GM12892 (cell line): ENCODE data around the gene ARHGEF12.

ENCODE experiments used
- POLR2A ChIP-seq: IDR thresholded peaks from 2 replicates; pipeline ENCODE4 v1.6.1; 2011; ENCODE audit warnings: low read depth, low read length, control low read depth
- POLR2AphosphoS5 ChIP-seq: IDR thresholded peaks from 2 replicates; pipeline ENCODE4 v1.6.1; 2011; ENCODE audit warnings: low read depth, low read length, control low read depth

DNA sequence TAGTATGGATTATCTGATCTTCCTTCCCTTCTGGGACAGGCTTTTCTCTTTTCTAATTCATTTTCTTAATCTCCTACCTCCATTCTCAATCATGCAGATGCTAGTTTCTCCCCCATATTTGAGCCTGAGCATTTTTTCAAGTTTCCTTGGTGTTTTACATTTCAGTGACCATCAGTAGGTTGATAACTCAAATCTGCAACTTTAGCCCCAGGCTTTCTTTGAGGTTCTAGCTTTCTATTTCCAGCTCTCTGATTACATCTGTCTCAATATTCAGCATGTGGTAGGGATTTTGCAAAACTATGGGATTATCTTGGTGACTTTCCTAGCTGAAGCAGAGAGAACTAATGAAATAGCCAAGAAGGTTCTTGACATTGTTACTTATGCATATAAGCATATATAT is 67.8 kb downstream of the ARHGEF12 start:
- no peak for TF ChIP-seq POLR2AphosphoS5
- TF ChIP-seq POLR2A, result no peak
